ENCODE data around the gene TGFBR3.

The TGFBR3 gene

DNA sequence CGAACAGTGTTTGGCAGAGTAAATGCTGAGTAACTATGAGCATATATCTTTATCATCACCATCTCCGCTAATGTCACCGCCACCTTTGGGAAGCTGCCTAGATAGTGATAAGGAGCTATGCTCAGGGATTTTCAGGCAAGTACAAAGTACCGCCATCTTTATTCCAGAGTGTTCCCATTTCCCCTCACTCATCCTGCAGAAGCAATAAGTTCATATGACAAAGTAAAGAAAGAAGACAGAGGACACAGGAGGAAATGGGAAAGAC lies 89.6 kb downstream of the TGFBR3 start (continued):
- no peak for TF ChIP-seq ZNF639 (tag by site-specific recombination; IDR thresholded peaks at IDR 0.05)

DNA sequence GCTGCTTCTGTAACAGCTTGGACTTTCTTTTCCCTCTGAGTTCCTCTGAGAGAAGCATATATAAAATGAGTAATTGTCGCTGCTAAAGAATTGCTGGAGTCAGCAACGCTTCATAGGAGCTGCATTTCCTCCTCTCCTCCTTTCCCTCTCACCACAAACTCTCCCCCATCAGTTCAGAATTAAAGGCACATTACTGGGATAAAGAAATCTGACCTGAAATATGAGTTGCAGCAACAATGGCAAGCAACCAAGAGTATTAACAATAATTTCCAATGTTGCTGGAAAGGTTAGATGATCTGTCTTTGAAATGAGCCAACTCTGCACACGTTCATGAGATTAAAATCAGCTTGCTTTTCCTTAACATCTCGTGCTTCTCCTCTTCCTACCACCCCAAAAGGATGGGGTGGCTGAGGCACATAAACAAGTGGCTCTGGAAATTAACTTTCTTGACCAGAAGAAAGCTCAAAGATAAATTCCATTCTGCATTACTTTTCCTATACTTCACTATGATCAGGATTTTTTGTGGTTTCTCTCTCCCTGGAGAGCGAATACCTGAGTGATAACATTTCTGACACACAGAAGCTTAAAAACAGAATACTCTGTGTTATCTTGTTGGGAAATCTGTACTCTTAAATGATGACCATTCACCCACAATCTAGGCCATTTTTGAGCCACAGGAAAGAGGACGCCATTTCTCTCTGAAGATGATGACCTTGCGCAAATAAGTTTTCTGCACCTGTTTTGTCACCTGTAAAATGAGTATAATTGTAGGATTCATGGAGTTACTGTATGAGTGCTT lies 90.2 kb downstream of the TGFBR3 start:
- Histone ChIP-seq H3K4me3 (ENCODE audit: low read depth, low read length) (no peak overlapping the region), H3K27ac (ENCODE audit: extremely low read depth, low read depth, low read length) (no peak overlapping the region), H3K4me1 (ENCODE audit: control insufficient read depth, insufficient read depth, low read length) (peaks cover 21% of the 10 kb centered on the region), H3K9me3 (ENCODE audit: control insufficient read depth, insufficient read depth, low read depth, low read length) (no peaks in the 10 kb centered on the region), H3K36me3 (ENCODE audit: control insufficient read depth in 2 of 2, insufficient read depth in 1 of 2, low read length in 2 of 2) (no peaks in the 10 kb centered on the region)
- ChIA-PET CTCF (interaction anchor here (1.2 kb wide), 1 partner anchor 9 kb away, joined by 3 read pairs; no protein-coding TSS in a partner anchor), POLR2A (no interaction called here)
- no peak for TF ChIP-seq ZNF169 (tag by site-specific recombination; IDR thresholded peaks at IDR 0.05)
- TF ChIP-seq ZSCAN30 (tag by site-specific recombination; IDR thresholded peaks at IDR 0.05): no peak
- TF ChIP-seq ZEB2 (tag by site-specific recombination; IDR thresholded peaks at IDR 0.05): no peak
- TF ChIP-seq SP7 (tag by site-specific recombination; IDR thresholded peaks at IDR 0.05): no peak
- TF ChIP-seq, protein P1, sequence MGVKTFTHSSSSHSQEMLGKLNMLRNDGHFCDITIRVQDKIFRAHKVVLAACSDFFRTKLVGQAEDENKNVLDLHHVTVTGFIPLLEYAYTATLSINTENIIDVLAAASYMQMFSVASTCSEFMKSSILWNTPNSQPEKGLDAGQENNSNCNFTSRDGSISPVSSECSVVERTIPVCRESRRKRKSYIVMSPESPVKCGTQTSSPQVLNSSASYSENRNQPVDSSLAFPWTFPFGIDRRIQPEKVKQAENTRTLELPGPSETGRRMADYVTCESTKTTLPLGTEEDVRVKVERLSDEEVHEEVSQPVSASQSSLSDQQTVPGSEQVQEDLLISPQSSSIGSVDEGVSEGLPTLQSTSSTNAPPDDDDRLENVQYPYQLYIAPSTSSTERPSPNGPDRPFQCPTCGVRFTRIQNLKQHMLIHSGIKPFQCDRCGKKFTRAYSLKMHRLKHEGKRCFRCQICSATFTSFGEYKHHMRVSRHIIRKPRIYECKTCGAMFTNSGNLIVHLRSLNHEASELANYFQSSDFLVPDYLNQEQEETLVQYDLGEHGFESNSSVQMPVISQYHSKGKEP (tag by site-specific recombination; IDR thresholded peaks at IDR 0.05): 0 out of 2 replicates have a peak, but pooled peaks have one; percentile 6
- TF ChIP-seq, protein P2, sequence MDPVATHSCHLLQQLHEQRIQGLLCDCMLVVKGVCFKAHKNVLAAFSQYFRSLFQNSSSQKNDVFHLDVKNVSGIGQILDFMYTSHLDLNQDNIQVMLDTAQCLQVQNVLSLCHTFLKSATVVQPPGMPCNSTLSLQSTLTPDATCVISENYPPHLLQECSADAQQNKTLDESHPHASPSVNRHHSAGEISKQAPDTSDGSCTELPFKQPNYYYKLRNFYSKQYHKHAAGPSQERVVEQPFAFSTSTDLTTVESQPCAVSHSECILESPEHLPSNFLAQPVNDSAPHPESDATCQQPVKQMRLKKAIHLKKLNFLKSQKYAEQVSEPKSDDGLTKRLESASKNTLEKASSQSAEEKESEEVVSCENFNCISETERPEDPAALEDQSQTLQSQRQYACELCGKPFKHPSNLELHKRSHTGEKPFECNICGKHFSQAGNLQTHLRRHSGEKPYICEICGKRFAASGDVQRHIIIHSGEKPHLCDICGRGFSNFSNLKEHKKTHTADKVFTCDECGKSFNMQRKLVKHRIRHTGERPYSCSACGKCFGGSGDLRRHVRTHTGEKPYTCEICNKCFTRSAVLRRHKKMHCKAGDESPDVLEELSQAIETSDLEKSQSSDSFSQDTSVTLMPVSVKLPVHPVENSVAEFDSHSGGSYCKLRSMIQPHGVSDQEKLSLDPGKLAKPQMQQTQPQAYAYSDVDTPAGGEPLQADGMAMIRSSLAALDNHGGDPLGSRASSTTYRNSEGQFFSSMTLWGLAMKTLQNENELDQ (tag by site-specific recombination; IDR thresholded peaks at IDR 0.05; ENCODE audit: low read depth): no peak

DNA sequence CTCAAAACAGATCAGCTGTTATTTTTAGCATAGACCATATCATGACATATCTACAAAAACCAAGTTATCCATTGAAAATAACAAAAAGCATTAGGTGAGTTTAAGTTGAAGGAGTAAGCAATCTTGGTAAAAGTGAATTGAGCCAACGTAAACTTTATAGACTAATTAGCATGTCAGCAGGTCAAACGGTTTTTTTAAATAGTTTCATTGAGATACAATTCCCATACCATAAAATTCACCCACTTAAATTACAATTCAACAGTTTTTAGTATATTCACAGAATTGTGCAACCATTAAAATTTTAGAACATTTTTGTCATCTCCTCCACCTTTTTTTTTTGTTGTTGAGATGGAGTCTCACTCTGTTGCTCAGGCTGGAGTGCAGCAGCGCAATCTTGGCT lies 92.1 kb downstream of the TGFBR3 start:
- Histone ChIP-seq H3K36me3 (ENCODE audit: control insufficient read depth in 2 of 2, insufficient read depth in 1 of 2, low read length in 2 of 2) (no peaks in the 10 kb centered on the region), H3K4me1 (ENCODE audit: control insufficient read depth, insufficient read depth, low read length) (peaks cover 21% of the 10 kb centered on the region), H3K4me3 (ENCODE audit: low read depth, low read length) (no peak overlapping the region), H3K9me3 (ENCODE audit: control insufficient read depth, insufficient read depth, low read depth, low read length) (no peaks in the 10 kb centered on the region), H3K27ac (ENCODE audit: extremely low read depth, low read depth, low read length) (no peak overlapping the region)
- ChIA-PET POLR2A (no interaction called here), CTCF (interaction anchor here (0.5 to 0.6 kb wide), 2 partner anchors 90 to 1806 kb away, joined by 3 to 5 read pairs; no protein-coding TSS in a partner anchor)
- TF ChIP-seq, protein P3, sequence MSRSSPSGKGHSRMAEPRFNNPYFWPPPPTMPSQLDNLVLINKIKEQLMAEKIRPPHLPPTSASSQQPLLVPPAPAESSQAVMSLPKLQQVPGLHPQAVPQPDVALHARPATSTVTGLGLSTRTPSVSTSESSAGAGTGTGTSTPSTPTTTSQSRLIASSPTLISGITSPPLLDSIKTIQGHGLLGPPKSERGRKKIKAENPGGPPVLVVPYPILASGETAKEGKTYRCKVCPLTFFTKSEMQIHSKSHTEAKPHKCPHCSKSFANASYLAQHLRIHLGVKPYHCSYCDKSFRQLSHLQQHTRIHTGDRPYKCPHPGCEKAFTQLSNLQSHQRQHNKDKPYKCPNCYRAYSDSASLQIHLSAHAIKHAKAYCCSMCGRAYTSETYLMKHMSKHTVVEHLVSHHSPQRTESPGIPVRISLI (tag by site-specific recombination; IDR thresholded peaks at IDR 0.05): peak; percentile 8; the same call in 1 of the 2 replicates
- TF ChIP-seq PRDM6 (tag by site-specific recombination; IDR thresholded peaks at IDR 0.05) (peak; percentile 59), ZNF10 (tag by site-specific recombination; IDR thresholded peaks at IDR 0.05) (0 out of 2 replicates have a peak, but pooled peaks have one; percentile 27), ZNF23 (tag by site-specific recombination; IDR thresholded peaks at IDR 0.05; ENCODE audit: borderline replicate concordance) (no peak), ZSCAN23 (tag by site-specific recombination; IDR thresholded peaks at IDR 0.05) (no peak), GLI2 (tag by site-specific recombination; IDR thresholded peaks at IDR 0.05; ENCODE audit: borderline replicate concordance, low read depth) (no peak)
- TF ChIP-seq, protein P4, sequence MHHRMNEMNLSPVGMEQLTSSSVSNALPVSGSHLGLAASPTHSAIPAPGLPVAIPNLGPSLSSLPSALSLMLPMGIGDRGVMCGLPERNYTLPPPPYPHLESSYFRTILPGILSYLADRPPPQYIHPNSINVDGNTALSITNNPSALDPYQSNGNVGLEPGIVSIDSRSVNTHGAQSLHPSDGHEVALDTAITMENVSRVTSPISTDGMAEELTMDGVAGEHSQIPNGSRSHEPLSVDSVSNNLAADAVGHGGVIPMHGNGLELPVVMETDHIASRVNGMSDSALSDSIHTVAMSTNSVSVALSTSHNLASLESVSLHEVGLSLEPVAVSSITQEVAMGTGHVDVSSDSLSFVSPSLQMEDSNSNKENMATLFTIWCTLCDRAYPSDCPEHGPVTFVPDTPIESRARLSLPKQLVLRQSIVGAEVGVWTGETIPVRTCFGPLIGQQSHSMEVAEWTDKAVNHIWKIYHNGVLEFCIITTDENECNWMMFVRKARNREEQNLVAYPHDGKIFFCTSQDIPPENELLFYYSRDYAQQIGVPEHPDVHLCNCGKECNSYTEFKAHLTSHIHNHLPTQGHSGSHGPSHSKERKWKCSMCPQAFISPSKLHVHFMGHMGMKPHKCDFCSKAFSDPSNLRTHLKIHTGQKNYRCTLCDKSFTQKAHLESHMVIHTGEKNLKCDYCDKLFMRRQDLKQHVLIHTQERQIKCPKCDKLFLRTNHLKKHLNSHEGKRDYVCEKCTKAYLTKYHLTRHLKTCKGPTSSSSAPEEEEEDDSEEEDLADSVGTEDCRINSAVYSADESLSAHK (tag by site-specific recombination; IDR thresholded peaks at IDR 0.05): peak; percentile 51; the same call in 1 of the 2 replicates
